ENCODE data around the gene DLG5.

DNA sequence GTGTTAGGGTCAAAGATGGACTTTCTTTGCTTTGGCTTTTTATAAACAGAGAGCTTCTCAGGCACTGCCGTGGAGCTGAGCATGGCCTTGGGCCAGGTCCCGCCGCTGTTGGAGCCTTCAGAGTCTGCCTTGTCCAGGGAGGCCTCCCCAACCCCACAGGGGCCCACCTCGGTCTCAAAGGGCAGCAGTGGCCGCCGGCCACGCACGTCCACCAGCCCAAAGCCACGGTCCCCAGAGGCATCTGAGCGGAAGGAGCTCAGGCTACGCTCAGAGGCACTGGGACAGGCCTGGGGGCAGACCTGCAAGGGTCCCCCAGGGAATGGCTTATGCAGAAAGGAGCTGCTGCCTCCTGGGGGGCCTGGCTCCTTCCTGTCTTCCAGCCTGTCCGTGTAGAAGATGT lies 105.0 kb downstream of the DLG5 start:
- TF ChIP-seq RAD21 (IDR thresholded peaks at IDR 0.05; ENCODE audit: low read depth): no peak
- TF ChIP-seq NFIC (IDR thresholded peaks at IDR 0.05): no peak
- TF ChIP-seq TAF1 (IDR thresholded peaks at IDR 0.05; ENCODE audit: low read depth): no peak
- no peak for TF ChIP-seq EGR1 (IDR thresholded peaks at IDR 0.05)
- TF ChIP-seq EP300 (IDR thresholded peaks at IDR 0.05; ENCODE audit: borderline replicate concordance): no peak
- TF ChIP-seq FOXM1 (IDR thresholded peaks at IDR 0.05; ENCODE audit: borderline replicate concordance, low read depth): no peak
- TF ChIP-seq, protein P1, sequence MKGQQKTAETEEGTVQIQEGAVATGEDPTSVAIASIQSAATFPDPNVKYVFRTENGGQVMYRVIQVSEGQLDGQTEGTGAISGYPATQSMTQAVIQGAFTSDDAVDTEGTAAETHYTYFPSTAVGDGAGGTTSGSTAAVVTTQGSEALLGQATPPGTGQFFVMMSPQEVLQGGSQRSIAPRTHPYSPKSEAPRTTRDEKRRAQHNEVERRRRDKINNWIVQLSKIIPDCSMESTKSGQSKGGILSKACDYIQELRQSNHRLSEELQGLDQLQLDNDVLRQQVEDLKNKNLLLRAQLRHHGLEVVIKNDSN (IDR thresholded peaks at IDR 0.05): no peak
- TF ChIP-seq, protein P2, sequence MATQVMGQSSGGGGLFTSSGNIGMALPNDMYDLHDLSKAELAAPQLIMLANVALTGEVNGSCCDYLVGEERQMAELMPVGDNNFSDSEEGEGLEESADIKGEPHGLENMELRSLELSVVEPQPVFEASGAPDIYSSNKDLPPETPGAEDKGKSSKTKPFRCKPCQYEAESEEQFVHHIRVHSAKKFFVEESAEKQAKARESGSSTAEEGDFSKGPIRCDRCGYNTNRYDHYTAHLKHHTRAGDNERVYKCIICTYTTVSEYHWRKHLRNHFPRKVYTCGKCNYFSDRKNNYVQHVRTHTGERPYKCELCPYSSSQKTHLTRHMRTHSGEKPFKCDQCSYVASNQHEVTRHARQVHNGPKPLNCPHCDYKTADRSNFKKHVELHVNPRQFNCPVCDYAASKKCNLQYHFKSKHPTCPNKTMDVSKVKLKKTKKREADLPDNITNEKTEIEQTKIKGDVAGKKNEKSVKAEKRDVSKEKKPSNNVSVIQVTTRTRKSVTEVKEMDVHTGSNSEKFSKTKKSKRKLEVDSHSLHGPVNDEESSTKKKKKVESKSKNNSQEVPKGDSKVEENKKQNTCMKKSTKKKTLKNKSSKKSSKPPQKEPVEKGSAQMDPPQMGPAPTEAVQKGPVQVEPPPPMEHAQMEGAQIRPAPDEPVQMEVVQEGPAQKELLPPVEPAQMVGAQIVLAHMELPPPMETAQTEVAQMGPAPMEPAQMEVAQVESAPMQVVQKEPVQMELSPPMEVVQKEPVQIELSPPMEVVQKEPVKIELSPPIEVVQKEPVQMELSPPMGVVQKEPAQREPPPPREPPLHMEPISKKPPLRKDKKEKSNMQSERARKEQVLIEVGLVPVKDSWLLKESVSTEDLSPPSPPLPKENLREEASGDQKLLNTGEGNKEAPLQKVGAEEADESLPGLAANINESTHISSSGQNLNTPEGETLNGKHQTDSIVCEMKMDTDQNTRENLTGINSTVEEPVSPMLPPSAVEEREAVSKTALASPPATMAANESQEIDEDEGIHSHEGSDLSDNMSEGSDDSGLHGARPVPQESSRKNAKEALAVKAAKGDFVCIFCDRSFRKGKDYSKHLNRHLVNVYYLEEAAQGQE (IDR thresholded peaks at IDR 0.05; ENCODE audit: low read depth): no peak
- TF ChIP-seq TCF12 (IDR thresholded peaks at IDR 0.05; ENCODE audit: low read depth): no peak
- TF ChIP-seq YY1 (IDR thresholded peaks at IDR 0.05; ENCODE audit: low read depth): no peak
- TF ChIP-seq, protein P3, sequence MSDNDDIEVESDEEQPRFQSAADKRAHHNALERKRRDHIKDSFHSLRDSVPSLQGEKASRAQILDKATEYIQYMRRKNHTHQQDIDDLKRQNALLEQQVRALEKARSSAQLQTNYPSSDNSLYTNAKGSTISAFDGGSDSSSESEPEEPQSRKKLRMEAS (IDR thresholded peaks at IDR 0.05): no peak
- no peak for TF ChIP-seq TEAD4 (IDR thresholded peaks at IDR 0.05)
- TF ChIP-seq CREB1 (IDR thresholded peaks at IDR 0.05; ENCODE audit: low read depth): no peak
- TF ChIP-seq CEBPB (IDR thresholded peaks at IDR 0.05): no peak
